ENCODE results near the gene EIF5B.

Gene EIF5B

GRCh38 chr2:99430614-99431291, 93.6 kb downstream of the EIF5B start:
- TF ChIP-seq CTCF (conservative IDR thresholded peaks at IDR 0.05; ENCODE audit: low read length) (no peak), EZH2phosphoT487 (IDR thresholded peaks at IDR 0.05; ENCODE audit: borderline replicate concordance) (peak; percentile 63; the same call in 1 of the 2 replicates)
- H3F3A ChIP-seq (ENCODE audit: low read depth): 0 out of 2 replicates have a peak, but pooled peaks cover 5% of the 10 kb centered on the region
- no peaks in the 10 kb centered on the region for H3K9me2 ChIP-seq (replicated peaks; ENCODE audit: low read depth, low read length)
- H3K4me2 ChIP-seq (ENCODE audit: low read depth, low read length, poor library complexity, severe bottlenecking): no peak overlapping the region
- no peak overlapping the region for H3K9ac ChIP-seq (ENCODE audit: low read depth, low read length, poor library complexity, severe bottlenecking)
- peaks cover 34% of the 10 kb centered on the region for H3K36me3 ChIP-seq (ENCODE audit: insufficient read depth, low read length)
- H3K9me3 ChIP-seq (ENCODE audit: insufficient read depth, low read depth, low read length): no peaks in the 10 kb centered on the region
- no peaks in the 10 kb centered on the region for H3K79me2 ChIP-seq (ENCODE audit: insufficient read depth, low read length)
- peaks cover 11% of the 10 kb centered on the region for H3K4me1 ChIP-seq (ENCODE audit: insufficient read depth, low read length, poor library complexity, severe bottlenecking)
- H3K4me3 ChIP-seq (ENCODE audit: low read length, poor library complexity, severe bottlenecking): no peak overlapping the region
- peaks cover 29% of the 10 kb centered on the region for H4K20me1 ChIP-seq (ENCODE audit: insufficient read depth, low read length, poor library complexity, severe bottlenecking)
- no peaks in the 10 kb centered on the region for H3K27me3 ChIP-seq (ENCODE audit: insufficient read depth, low read length, poor library complexity, severe bottlenecking)
- H2AFZ ChIP-seq (ENCODE audit: low read length): no peak overlapping the region

DNA sequence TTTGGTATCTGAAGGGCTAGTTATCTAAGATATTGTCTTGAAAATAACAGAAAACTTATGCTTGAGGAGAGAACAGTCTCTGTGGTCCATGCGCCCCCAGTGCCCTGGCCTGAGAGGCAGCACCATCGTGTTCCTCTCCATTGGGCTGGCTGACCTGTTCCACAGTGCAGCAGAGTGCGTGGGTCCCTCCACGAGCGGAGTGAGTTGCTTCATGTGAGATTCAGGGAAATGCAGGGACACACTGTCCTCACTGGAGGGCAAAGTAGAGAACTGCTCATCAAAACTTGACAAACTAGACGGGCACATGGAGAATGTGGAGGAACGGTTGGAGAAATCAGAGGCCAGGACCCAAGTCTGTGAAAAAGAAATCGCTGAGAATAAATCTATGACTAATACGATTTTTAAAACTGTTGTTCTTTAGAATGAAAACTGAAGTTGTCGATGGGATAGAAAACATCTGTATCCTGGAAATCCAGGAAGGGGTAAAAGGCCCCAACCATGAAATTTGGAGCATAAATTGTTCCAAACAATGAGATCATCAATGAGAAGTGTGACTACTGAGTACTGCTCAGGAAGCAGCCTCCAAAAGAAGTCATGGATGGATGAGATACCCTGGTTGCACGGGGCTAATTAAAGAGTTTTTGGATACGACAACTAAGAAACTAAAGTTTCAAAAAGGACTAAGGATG, 94.5 kb downstream of the EIF5B start:
- H3K4me2 ChIP-seq (ENCODE audit: low read depth, low read length, poor library complexity, severe bottlenecking): no peak overlapping the region
- no peaks in the 10 kb centered on the region for H3K79me2 ChIP-seq (ENCODE audit: insufficient read depth, low read length)
- H3F3A ChIP-seq (ENCODE audit: low read depth): 0 out of 2 replicates have a peak, but pooled peaks cover 5% of the 10 kb centered on the region
- H3K27me3 ChIP-seq (ENCODE audit: insufficient read depth, low read length, poor library complexity, severe bottlenecking): no peaks in the 10 kb centered on the region
- no peaks in the 10 kb centered on the region for H3K9me3 ChIP-seq (ENCODE audit: insufficient read depth, low read depth, low read length)
- peaks cover 11% of the 10 kb centered on the region for H3K4me1 ChIP-seq (ENCODE audit: insufficient read depth, low read length, poor library complexity, severe bottlenecking)
- peaks cover 37% of the 10 kb centered on the region for H3K36me3 ChIP-seq (ENCODE audit: insufficient read depth, low read length)
- TF ChIP-seq CTCF (conservative IDR thresholded peaks at IDR 0.05; ENCODE audit: low read length) (no peak), EZH2phosphoT487 (IDR thresholded peaks at IDR 0.05; ENCODE audit: borderline replicate concordance) (no peak)
- H3K4me3 ChIP-seq (ENCODE audit: low read length, poor library complexity, severe bottlenecking): no peak overlapping the region
- no peaks in the 10 kb centered on the region for H3K9me2 ChIP-seq (replicated peaks; ENCODE audit: low read depth, low read length)
- H2AFZ ChIP-seq (ENCODE audit: low read length): no peak overlapping the region
- no peak overlapping the region for H3K9ac ChIP-seq (ENCODE audit: low read depth, low read length, poor library complexity, severe bottlenecking)
- H4K20me1 ChIP-seq (ENCODE audit: insufficient read depth, low read length, poor library complexity, severe bottlenecking): peaks cover 35% of the 10 kb centered on the region

DNA sequence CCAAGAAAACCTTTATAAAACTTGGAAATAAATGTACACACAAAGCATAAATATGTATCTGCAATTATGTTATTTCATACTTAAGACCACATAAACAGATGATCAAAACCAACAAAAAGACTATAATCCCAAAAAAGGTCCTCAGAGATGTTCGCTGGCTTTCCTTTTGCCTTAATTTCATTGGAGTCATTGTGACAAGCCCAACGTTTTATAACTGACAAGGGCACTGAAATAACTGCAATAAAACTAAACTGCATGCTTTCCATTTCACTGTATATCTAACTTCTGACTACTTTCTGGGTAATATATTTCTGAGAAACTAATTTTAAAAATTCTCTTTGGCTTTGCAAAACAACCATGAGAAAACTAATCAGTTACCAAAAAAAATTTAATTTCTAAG, 96.2 kb downstream of the EIF5B start:
- Histone ChIP-seq H3K4me2 (ENCODE audit: low read depth, low read length, poor library complexity, severe bottlenecking) (no peak overlapping the region), H3K9me3 (ENCODE audit: insufficient read depth, low read depth, low read length) (no peaks in the 10 kb centered on the region), H3K4me3 (ENCODE audit: low read length, poor library complexity, severe bottlenecking) (no peak overlapping the region), H3K4me1 (ENCODE audit: insufficient read depth, low read length, poor library complexity, severe bottlenecking) (peaks cover 11% of the 10 kb centered on the region), H3K9ac (ENCODE audit: low read depth, low read length, poor library complexity, severe bottlenecking) (no peak overlapping the region), H4K20me1 (ENCODE audit: insufficient read depth, low read length, poor library complexity, severe bottlenecking) (peaks cover 35% of the 10 kb centered on the region), H3K79me2 (ENCODE audit: insufficient read depth, low read length) (no peaks in the 10 kb centered on the region), H3K36me3 (ENCODE audit: insufficient read depth, low read length) (peaks cover 37% of the 10 kb centered on the region), H3K9me2 (replicated peaks; ENCODE audit: low read depth, low read length) (no peaks in the 10 kb centered on the region), H3F3A (ENCODE audit: low read depth) (0 out of 2 replicates have a peak, but pooled peaks cover 5% of the 10 kb centered on the region), H2AFZ (ENCODE audit: low read length) (no peak overlapping the region), H3K27me3 (ENCODE audit: insufficient read depth, low read length, poor library complexity, severe bottlenecking) (no peaks in the 10 kb centered on the region)
- TF ChIP-seq CTCF (conservative IDR thresholded peaks at IDR 0.05; ENCODE audit: low read length): no peak
- TF ChIP-seq EZH2phosphoT487 (IDR thresholded peaks at IDR 0.05; ENCODE audit: borderline replicate concordance): no peak
